Esophagus muscularis mucosa (tissue), 4 donors: Measurements from ENCODE around the gene CBL. TPM values are rescaled to one million over a fixed set of nuclear protein-coding genes. Genes with fewer than 3 reads are reported as not detected.
"Not testable (repeated sequence)": the region's sequence is repeated elsewhere in the genome, so short reads cannot be mapped to it uniquely, and the experiment has no call there.

Experiments
- DNase-seq: peaks from one replicate; pipeline ENCODE4 v3.0.0-alpha.2; 2017; ENCODE audit errors: extremely low spot score
- H3K27ac ChIP-seq, 4 donors: fragments of 200-600 bp; sonication (generic); replicated peaks in 1 of 4; 1 replicate in 3 of 4; 2 replicates in 1 of 4; pipeline ENCODE4 v1.5.1; 2016 to 2019; ENCODE audit warnings: mild to moderate bottlenecking in 1 of 4
- H3K27me3 ChIP-seq, 4 donors: fragments of 200-600 bp; sonication (generic); one replicate each; pipeline versions ENCODE4 v1.5.1 to v1.6.0; 2016 to 2019
- H3K36me3 ChIP-seq, 4 donors: fragments of 200-600 bp; sonication (generic); one replicate each; pipeline ENCODE4 v1.5.1; 2016 to 2019
- H3K4me1 ChIP-seq, 4 donors: fragments of 200-600 bp; sonication (generic); one replicate each; pipeline ENCODE4 v1.5.1; 2016 to 2019
- H3K4me3 ChIP-seq, 4 donors: fragments of 200-600 bp; sonication (generic); 1 replicate in 2 of 4; 2 replicates in 2 of 4; pipeline ENCODE4 v1.5.1; 2016 to 2019; ENCODE audit warnings: mild to moderate bottlenecking in 4 of 4, moderate library complexity in 1 of 4
- H3K9me3 ChIP-seq, 4 donors: fragments of 200-600 bp; sonication (generic); 1 replicate in 3 of 4; 2 replicates in 1 of 4; pipeline ENCODE4 v1.5.1; 2016 to 2019
- CTCF ChIP-seq, 3 experiments: fragments of 200-600 bp in 2 of 3; fragments of 450-650 bp in 1 of 3; sonication (generic) in 2 of 3; IDR thresholded peaks; one replicate each; pipeline ENCODE4 v1.5.1; 2017 to 2019; ENCODE audit warnings: antibody characterized with exemption in 3 of 3, mild to moderate bottlenecking in 2 of 3, moderate library complexity in 1 of 3
- EP300 ChIP-seq: sonication (generic); formaldehyde crosslinking; IDR thresholded peaks from one replicate; pipeline ENCODE4 v1.6.1; 2017; ENCODE audit warnings: antibody characterized with exemption
- POLR2A ChIP-seq: fragments of 450-650 bp; IDR thresholded peaks from one replicate; pipeline ENCODE4 v1.6.1; 2017; ENCODE audit warnings: antibody characterized with exemption, moderate library complexity, mild to moderate bottlenecking, low read depth
- POLR2AphosphoS5 ChIP-seq, 2 donors: sonication (generic); formaldehyde crosslinking; IDR thresholded peaks; one replicate each; pipeline ENCODE4 v1.6.1; 2017; ENCODE audit warnings: antibody characterized with exemption in 2 of 2
- whole genome bisulfite sequencing: methylation state at CpG from one replicate; pipeline ENCODE4 v1.1.5; 2018; 5-methylcytosine and 5-hydroxymethylcytosine counted together
- intact Hi-C: fragments of 100-400 bp; cut with DNase I; formaldehyde crosslinking; loops from one replicate; pipeline ENCODE4 v1.15.1; 2023
- total RNA-seq, 4 donors: library from RNA; depleted of rRNA; stranded (reverse); fragments of >200 nt; gene quantifications; one replicate each; pipeline versions ENCODE4 v1.1.0 to v1.2.1, GENCODE V29; 2016

CBL gene
- total RNA-seq, 4 donors from 2014 or later: 20.7 to 27.7 (median 24.1) TPM

- Histone ChIP-seq H3K9me3 (no peaks in the 10 kb centered on the region), H3K36me3 (no peaks in the 10 kb centered on the region), H3K27me3 (no peaks in the 10 kb centered on the region), H3K4me1 (peaks cover 7 to 27% (median 17%) of the 10 kb centered on the region in 4 donors), H3K27ac (peak overlapping the region; percentile 3 to 65 (median 13)), H3K4me3 (no peak overlapping the region)
- no peak for DNase-seq
- no peak for TF ChIP-seq POLR2A
- TF ChIP-seq POLR2AphosphoS5 (IDR thresholded peaks at IDR 0.05): no peak
- TF ChIP-seq EP300: no peak
- TF ChIP-seq CTCF (IDR thresholded peaks at IDR 0.05): no peak
- 0% methylated on average over 2 of the region's 2 CpGs for WGBS
- intact Hi-C loops: no loop called here
Observed at GRCh38 chr11:119222308-119222707, 16.2 kb downstream of the CBL start.

GRCh38 chr11:119222891-119223290 lies 16.8 kb downstream of the CBL start:
- no peak for TF ChIP-seq POLR2A
- no peak for TF ChIP-seq POLR2AphosphoS5 (IDR thresholded peaks at IDR 0.05)
- no peak for TF ChIP-seq EP300
- no peak for TF ChIP-seq CTCF (IDR thresholded peaks at IDR 0.05)
- H3K27me3 ChIP-seq: no peaks in the 10 kb centered on the region
- H3K36me3 ChIP-seq: no peaks in the 10 kb centered on the region
- DNase-seq: no peak
- H3K4me1 ChIP-seq: peaks cover 7 to 27% (median 16%) of the 10 kb centered on the region in 4 donors
- WGBS: 91% methylated on average over 5 of the region's 5 CpGs
- intact Hi-C loops: no loop called here
- no peaks in the 10 kb centered on the region for H3K9me3 ChIP-seq
- H3K27ac ChIP-seq: peak overlapping the region; percentile 3 to 65 (median 13)
- no peak overlapping the region for H3K4me3 ChIP-seq

- peak overlapping the region in 1 of 4 donors; percentile 65 for H3K27ac ChIP-seq
- no peaks in the 10 kb centered on the region for H3K9me3 ChIP-seq
- no peak for DNase-seq
- no peaks in the 10 kb centered on the region for H3K27me3 ChIP-seq
- WGBS: 100% methylated on average over 1 of the region's 1 CpG
- intact Hi-C loops: no loop called here
- no peaks in the 10 kb centered on the region for H3K36me3 ChIP-seq
- no peak overlapping the region for H3K4me3 ChIP-seq
- TF ChIP-seq POLR2AphosphoS5 (IDR thresholded peaks at IDR 0.05) (no peak), CTCF (IDR thresholded peaks at IDR 0.05) (no peak), EP300 (no peak), POLR2A (no peak)
- H3K4me1 ChIP-seq: peaks cover 7 to 27% (median 16%) of the 10 kb centered on the region in 4 donors
Observed at GRCh38 chr11:119223856-119224255, 17.7 kb downstream of the CBL start.

GRCh38 chr11:119228535-119229287 lies 22.6 kb downstream of the CBL start:
- DNase-seq, H3K27ac ChIP-seq, H3K27me3 ChIP-seq, H3K9me3 ChIP-seq, H3K4me3 ChIP-seq, intact Hi-C loops: not testable (repeated sequence)
- 92% methylated on average over 9 of the region's 9 CpGs for WGBS
- Histone ChIP-seq H3K36me3 (peaks cover under 1 to 15% (median 13%) of the 10 kb centered on the region in 4 donors), H3K4me1 (peaks cover 0 to 16% (median 0%) of the 10 kb centered on the region in 4 donors)

- Histone ChIP-seq H3K4me3 (no peak overlapping the region), H3K27ac (no peak overlapping the region), H3K9me3 (no peaks in the 10 kb centered on the region), H3K27me3 (no peaks in the 10 kb centered on the region), H3K4me1 (peaks cover 0 to 13% (median 0%) of the 10 kb centered on the region in 4 donors), H3K36me3 (peaks cover 5 to 20% (median 13%) of the 10 kb centered on the region in 4 donors)
- no peak for TF ChIP-seq POLR2AphosphoS5 (IDR thresholded peaks at IDR 0.05)
- TF ChIP-seq POLR2A: no peak
- no peak for TF ChIP-seq EP300
- no peak for TF ChIP-seq CTCF (IDR thresholded peaks at IDR 0.05)
- 88% methylated on average over 3 of the region's 3 CpGs for WGBS
- intact Hi-C loops: no loop called here
- DNase-seq: no peak
Observed at GRCh38 chr11:119229288-119229672, 23.1 kb downstream of the CBL start.
